HG02885 (cell line): Measurements from ENCODE around the gene DSCAML1.

ENCODE experiments used
- ATAC-seq: cut with Tn5 transposase; IDR thresholded peaks from one replicate; pipeline ENCODE4 v1.9.1; 2021; ENCODE audit warnings: mild to moderate bottlenecking; ENCODE audit not compliant: unreplicated experiment, poor library complexity

Gene DSCAML1

GRCh38 chr11:117795638-117796455 lies 1.2 kb downstream of the DSCAML1 start:
- ATAC-seq: no peak

- no peak for ATAC-seq
These were observed 2.0 kb downstream of the DSCAML1 start for GRCh38 chr11:117794772-117795629.

- ATAC-seq: no peak
These were observed 2.9 kb downstream of the DSCAML1 start for GRCh38 chr11:117794135-117794534.

GRCh38 chr11:117793583-117793982 lies 3.4 kb downstream of the DSCAML1 start:
- no peak for ATAC-seq

GRCh38 chr11:117792992-117793391 lies 4.0 kb downstream of the DSCAML1 start:
- no peak for ATAC-seq

- ATAC-seq: no peak
These were observed 4.8 kb downstream of the DSCAML1 start for GRCh38 chr11:117792241-117792640.

- ATAC-seq: no peak
These were observed 6.7 kb downstream of the DSCAML1 start for GRCh38 chr11:117790279-117790678.

GRCh38 chr11:117789241-117789640 lies 7.8 kb downstream of the DSCAML1 start:
- ATAC-seq: no peak

- ATAC-seq: no peak
These were observed 10.7 kb downstream of the DSCAML1 start for GRCh38 chr11:117786135-117786870.

- no peak for ATAC-seq
These were observed 14.9 kb downstream of the DSCAML1 start for GRCh38 chr11:117782101-117782500.

- ATAC-seq: no peak
These were observed 15.4 kb downstream of the DSCAML1 start for GRCh38 chr11:117781627-117782026.

GRCh38 chr11:117780456-117780855 lies 16.6 kb downstream of the DSCAML1 start:
- no peak for ATAC-seq

GRCh38 chr11:117774553-117774952 lies 22.5 kb downstream of the DSCAML1 start:
- ATAC-seq: no peak

- no peak for ATAC-seq
These were observed 24.7 kb downstream of the DSCAML1 start for GRCh38 chr11:117772360-117772759.

GRCh38 chr11:117771841-117772240 lies 25.2 kb downstream of the DSCAML1 start:
- no peak for ATAC-seq

GRCh38 chr11:117771197-117771596 lies 25.8 kb downstream of the DSCAML1 start:
- ATAC-seq: no peak

- no peak for ATAC-seq
These were observed 27.0 kb downstream of the DSCAML1 start for GRCh38 chr11:117770061-117770460.

- no peak for ATAC-seq
These were observed 27.5 kb downstream of the DSCAML1 start for GRCh38 chr11:117769533-117769932.

GRCh38 chr11:117768506-117768905 lies 28.5 kb downstream of the DSCAML1 start:
- ATAC-seq: no peak

- ATAC-seq: no peak
These were observed 29.9 kb downstream of the DSCAML1 start for GRCh38 chr11:117767071-117767470.

- no peak for ATAC-seq
These were observed 30.4 kb downstream of the DSCAML1 start for GRCh38 chr11:117766576-117766975.
